ENCODE data around the gene CRYAA.
"Not testable (repeated sequence)": the region's sequence is repeated elsewhere in the genome, so short reads cannot be mapped to it uniquely, and the experiment has no call there.

CRYAA gene

DNA sequence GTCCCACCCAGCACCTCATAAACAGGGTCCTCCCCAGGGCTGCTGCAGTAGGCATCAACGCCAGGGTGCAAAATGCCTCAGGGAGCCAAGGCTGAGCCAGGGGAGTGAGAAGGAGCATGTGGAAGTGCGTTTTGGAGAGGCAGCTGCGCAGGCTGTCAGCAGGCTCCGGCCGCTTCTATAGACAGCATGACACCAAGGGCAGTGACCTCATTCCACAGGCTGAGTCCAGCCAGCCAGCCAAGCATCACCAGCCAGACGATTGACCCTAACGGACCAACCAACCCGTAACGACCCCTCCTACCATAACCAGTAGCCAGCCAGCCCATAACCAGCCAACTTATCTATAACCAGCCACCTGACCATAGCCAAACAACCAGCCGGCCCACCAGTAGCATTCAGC lies 1.1 kb downstream of the CRYAA start:
- H3K4me2 ChIP-seq (ENCODE audit: low read depth, low read length); H3K79me2 ChIP-seq (ENCODE audit: low read length); DNase-seq; H3F3A ChIP-seq (ENCODE audit: insufficient read depth, low read length); H3K36me3 ChIP-seq (replicated peaks; ENCODE audit: insufficient read depth, low read length); H3K9me3 ChIP-seq (replicated peaks; ENCODE audit: insufficient read depth, low read length); H3K9me2 ChIP-seq (replicated peaks; ENCODE audit: insufficient read depth, low read length); H3K27me3 ChIP-seq (replicated peaks; ENCODE audit: insufficient read depth, low read length); H3K9ac ChIP-seq (ENCODE audit: low read length); H3K27ac ChIP-seq (ENCODE audit: low read length); H4K20me1 ChIP-seq (ENCODE audit: insufficient read depth, low read length); H2AFZ ChIP-seq (ENCODE audit: low read length); H3K4me1 ChIP-seq (ENCODE audit: low read length); H3K4me3 ChIP-seq (ENCODE audit: low read length): not testable (repeated sequence)

- H3K27ac ChIP-seq (ENCODE audit: low read length); H3K9ac ChIP-seq (ENCODE audit: low read length); H3K4me3 ChIP-seq (ENCODE audit: low read length); H3F3A ChIP-seq (ENCODE audit: insufficient read depth, low read length); H2AFZ ChIP-seq (ENCODE audit: low read length); H4K20me1 ChIP-seq (ENCODE audit: insufficient read depth, low read length); H3K4me2 ChIP-seq (ENCODE audit: low read depth, low read length); H3K79me2 ChIP-seq (ENCODE audit: low read length); DNase-seq; H3K36me3 ChIP-seq (replicated peaks; ENCODE audit: insufficient read depth, low read length); H3K9me2 ChIP-seq (replicated peaks; ENCODE audit: insufficient read depth, low read length); H3K9me3 ChIP-seq (replicated peaks; ENCODE audit: insufficient read depth, low read length); H3K4me1 ChIP-seq (ENCODE audit: low read length); H3K27me3 ChIP-seq (replicated peaks; ENCODE audit: insufficient read depth, low read length): not testable (repeated sequence)
Observed at GRCh38 chr21:43172812-43173211, 4.0 kb downstream of the CRYAA start.

DNA sequence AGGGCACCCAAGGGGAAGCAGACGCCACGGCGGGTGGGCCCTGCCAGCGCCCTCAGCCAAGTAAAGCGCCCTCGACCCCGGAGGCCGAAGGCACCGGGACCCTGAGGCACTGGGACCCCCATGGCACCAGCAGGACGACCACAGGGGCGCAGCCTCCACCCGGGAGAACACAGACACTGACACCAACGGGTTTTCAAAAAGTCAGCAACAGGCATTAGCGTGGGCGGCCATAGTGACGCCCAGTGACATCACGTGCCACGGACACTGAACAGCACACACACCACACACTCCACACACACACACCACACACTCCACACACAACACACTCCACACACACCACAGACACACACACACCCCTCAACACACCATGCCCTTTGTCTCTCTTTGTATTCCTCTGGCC lies 4.6 kb downstream of the CRYAA start:
- not testable (repeated sequence) for DNase-seq; H3K79me2 ChIP-seq (ENCODE audit: low read length); H3K9ac ChIP-seq (ENCODE audit: low read length); H3K27ac ChIP-seq (ENCODE audit: low read length); H3K4me3 ChIP-seq (ENCODE audit: low read length); H3K4me1 ChIP-seq (ENCODE audit: low read length); H3K9me3 ChIP-seq (replicated peaks; ENCODE audit: insufficient read depth, low read length); H4K20me1 ChIP-seq (ENCODE audit: insufficient read depth, low read length); H3K36me3 ChIP-seq (replicated peaks; ENCODE audit: insufficient read depth, low read length); H3K9me2 ChIP-seq (replicated peaks; ENCODE audit: insufficient read depth, low read length); H2AFZ ChIP-seq (ENCODE audit: low read length); H3K27me3 ChIP-seq (replicated peaks; ENCODE audit: insufficient read depth, low read length); H3K4me2 ChIP-seq (ENCODE audit: low read depth, low read length); H3F3A ChIP-seq (ENCODE audit: insufficient read depth, low read length)

- H3K9me2 ChIP-seq (replicated peaks; ENCODE audit: insufficient read depth, low read length); DNase-seq; H3K36me3 ChIP-seq (replicated peaks; ENCODE audit: insufficient read depth, low read length); H3K4me3 ChIP-seq (ENCODE audit: low read length); H3K9me3 ChIP-seq (replicated peaks; ENCODE audit: insufficient read depth, low read length); H3K27ac ChIP-seq (ENCODE audit: low read length); H3K79me2 ChIP-seq (ENCODE audit: low read length); H3K4me2 ChIP-seq (ENCODE audit: low read depth, low read length); H3K4me1 ChIP-seq (ENCODE audit: low read length); H4K20me1 ChIP-seq (ENCODE audit: insufficient read depth, low read length); H3K27me3 ChIP-seq (replicated peaks; ENCODE audit: insufficient read depth, low read length); H2AFZ ChIP-seq (ENCODE audit: low read length); H3F3A ChIP-seq (ENCODE audit: insufficient read depth, low read length); H3K9ac ChIP-seq (ENCODE audit: low read length): not testable (repeated sequence)
Observed at GRCh38 chr21:43173930-43174329, 5.1 kb downstream of the CRYAA start.

GRCh38 chr21:43174998-43175397 lies 6.2 kb downstream of the CRYAA start:
- not testable (repeated sequence) for H3K4me2 ChIP-seq (ENCODE audit: low read depth, low read length); H3K36me3 ChIP-seq (replicated peaks; ENCODE audit: insufficient read depth, low read length); H3K79me2 ChIP-seq (ENCODE audit: low read length); H3K27me3 ChIP-seq (replicated peaks; ENCODE audit: insufficient read depth, low read length); H2AFZ ChIP-seq (ENCODE audit: low read length); H3K4me1 ChIP-seq (ENCODE audit: low read length); H4K20me1 ChIP-seq (ENCODE audit: insufficient read depth, low read length); H3K9me2 ChIP-seq (replicated peaks; ENCODE audit: insufficient read depth, low read length); H3K9me3 ChIP-seq (replicated peaks; ENCODE audit: insufficient read depth, low read length); H3K9ac ChIP-seq (ENCODE audit: low read length); H3F3A ChIP-seq (ENCODE audit: insufficient read depth, low read length); DNase-seq; H3K27ac ChIP-seq (ENCODE audit: low read length); H3K4me3 ChIP-seq (ENCODE audit: low read length)

GRCh38 chr21:43176621-43177020 lies 7.8 kb downstream of the CRYAA start:
- H3K4me3 ChIP-seq (ENCODE audit: low read length); DNase-seq; H3K27me3 ChIP-seq (replicated peaks; ENCODE audit: insufficient read depth, low read length); H3K9me3 ChIP-seq (replicated peaks; ENCODE audit: insufficient read depth, low read length); H3K79me2 ChIP-seq (ENCODE audit: low read length); H3K9ac ChIP-seq (ENCODE audit: low read length); H3K9me2 ChIP-seq (replicated peaks; ENCODE audit: insufficient read depth, low read length); H3K4me2 ChIP-seq (ENCODE audit: low read depth, low read length); H2AFZ ChIP-seq (ENCODE audit: low read length); H3K27ac ChIP-seq (ENCODE audit: low read length); H4K20me1 ChIP-seq (ENCODE audit: insufficient read depth, low read length); H3F3A ChIP-seq (ENCODE audit: insufficient read depth, low read length); H3K4me1 ChIP-seq (ENCODE audit: low read length); H3K36me3 ChIP-seq (replicated peaks; ENCODE audit: insufficient read depth, low read length): not testable (repeated sequence)

DNA sequence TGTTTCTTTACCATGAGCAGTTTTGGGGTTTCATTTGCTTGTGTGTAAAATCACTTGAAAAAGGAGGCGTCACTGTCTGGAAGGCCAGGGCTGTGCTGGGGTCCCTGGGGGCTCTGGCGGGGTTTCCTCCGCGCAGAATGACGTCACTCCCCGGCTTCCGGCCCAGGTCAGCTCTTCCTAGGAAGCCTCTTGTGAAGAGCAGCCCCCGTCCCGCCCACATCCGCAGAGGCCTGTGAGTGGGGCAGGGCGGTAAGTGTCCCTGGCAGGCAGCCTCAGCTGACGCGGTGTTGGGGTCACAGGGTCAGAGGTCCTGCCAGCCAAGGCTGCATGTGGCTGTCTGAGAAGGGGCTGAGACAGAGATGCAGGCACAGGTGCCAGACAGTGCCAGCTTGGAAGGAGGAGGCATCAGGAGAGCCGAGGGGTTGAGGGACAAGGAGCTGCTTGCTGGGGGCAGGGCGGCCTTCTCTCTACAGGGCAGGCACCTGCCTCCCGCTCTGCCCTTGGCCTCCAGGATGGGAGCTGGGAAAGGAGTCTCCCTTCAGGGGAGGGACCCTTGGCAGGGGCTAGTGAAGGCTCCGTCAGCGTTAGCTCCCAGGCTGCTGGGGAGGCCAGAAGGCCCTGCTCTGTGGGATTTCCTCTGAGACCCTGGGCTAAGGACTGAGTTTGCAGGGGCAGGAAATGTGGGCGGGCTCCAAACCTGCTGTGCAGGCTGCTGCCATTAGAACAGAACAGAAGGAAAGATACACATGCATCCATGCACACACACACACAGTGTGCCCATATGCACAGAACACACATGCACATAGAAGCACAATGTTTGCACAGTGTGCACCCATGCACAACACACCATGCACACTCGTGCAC lies 8.5 kb downstream of the CRYAA start:
- not testable (repeated sequence) for H3K27me3 ChIP-seq (replicated peaks; ENCODE audit: insufficient read depth, low read length); DNase-seq

GRCh38 chr21:43178175-43178826 lies 9.5 kb downstream of the CRYAA start:
- H3K4me1 ChIP-seq (ENCODE audit: low read length); H2AFZ ChIP-seq (ENCODE audit: low read length); H3K27me3 ChIP-seq (replicated peaks; ENCODE audit: insufficient read depth, low read length); H3K4me3 ChIP-seq (ENCODE audit: low read length); H3K9me2 ChIP-seq (replicated peaks; ENCODE audit: insufficient read depth, low read length); H3F3A ChIP-seq (ENCODE audit: insufficient read depth, low read length); H3K79me2 ChIP-seq (ENCODE audit: low read length); H3K9ac ChIP-seq (ENCODE audit: low read length); H3K9me3 ChIP-seq (replicated peaks; ENCODE audit: insufficient read depth, low read length); H3K4me2 ChIP-seq (ENCODE audit: low read depth, low read length); H3K36me3 ChIP-seq (replicated peaks; ENCODE audit: insufficient read depth, low read length); H3K27ac ChIP-seq (ENCODE audit: low read length); DNase-seq; H4K20me1 ChIP-seq (ENCODE audit: insufficient read depth, low read length): not testable (repeated sequence)

More for the DNA sequence above, 8.5 kb downstream of the CRYAA start:
- H3K9me2 ChIP-seq (replicated peaks; ENCODE audit: insufficient read depth, low read length); H4K20me1 ChIP-seq (ENCODE audit: insufficient read depth, low read length); H3K9me3 ChIP-seq (replicated peaks; ENCODE audit: insufficient read depth, low read length); H3K4me3 ChIP-seq (ENCODE audit: low read length); H3F3A ChIP-seq (ENCODE audit: insufficient read depth, low read length); H3K9ac ChIP-seq (ENCODE audit: low read length); H3K27ac ChIP-seq (ENCODE audit: low read length); H3K79me2 ChIP-seq (ENCODE audit: low read length); H3K4me1 ChIP-seq (ENCODE audit: low read length); H2AFZ ChIP-seq (ENCODE audit: low read length); H3K4me2 ChIP-seq (ENCODE audit: low read depth, low read length); H3K36me3 ChIP-seq (replicated peaks; ENCODE audit: insufficient read depth, low read length): not testable (repeated sequence)
